BJ (cell line): ENCODE results near the gene NAA80. TPM values are rescaled to one million over a fixed set of nuclear protein-coding genes. Genes with fewer than 3 reads are reported as not detected.

Experiments
- CTCF ChIA-PET: fragments of 350-600 bp; formaldehyde crosslinking; extraction: SDS; loops from one replicate; lab custom pipeline; 2021; ENCODE audit warnings: antibody characterized with exemption, inconsistent platforms; lab: Yijun Ruan, JAX
- POLR2A ChIA-PET: fragments of 300-600 bp; sonication (Branson Sonifier 250); formaldehyde crosslinking; extraction: SDS; loops from one replicate; lab custom pipeline; 2021; ENCODE audit warnings: antibody characterized with exemption; lab: Charles Lee
- DNase-seq: peaks from one replicate; pipeline ENCODE4 v3.0.0-alpha.2; 2011; ENCODE audit warnings: low read depth
- H3K27me3 ChIP-seq: 2 replicates; pipeline ENCODE4 v1.6.0; 2011; ENCODE audit warnings: low read length; ENCODE audit not compliant: control insufficient read depth, insufficient read depth
- H3K36me3 ChIP-seq: 2 replicates; pipeline ENCODE4 v1.5.1; 2011; ENCODE audit warnings: low read length; ENCODE audit not compliant: control insufficient read depth, insufficient read depth
- H3K4me3 ChIP-seq: 2 replicates; pipeline ENCODE4 v1.5.1; 2011; ENCODE audit warnings: low read depth, mild to moderate bottlenecking, control low read depth, low read length
- polyA plus RNA-seq: library from polyadenylated mRNA; depleted of rRNA; stranded (reverse); fragments of >200 nt; gene quantifications from 2 replicates; pipeline ENCODE4 v1.2.3, GENCODE V29; 2011
- TF ChIP-seq, protein P1 (sequence below): IDR thresholded peaks from 2 replicates; pipeline ENCODE4 v1.5.1; 2011; ENCODE audit warnings: low read depth, mild to moderate bottlenecking, control low read depth, inconsistent platforms, low read length, moderate library complexity; ENCODE audit not compliant: insufficient read depth

Gene NAA80
- polyA plus RNA-seq, 1 experiment: 5.8 TPM

DNA sequence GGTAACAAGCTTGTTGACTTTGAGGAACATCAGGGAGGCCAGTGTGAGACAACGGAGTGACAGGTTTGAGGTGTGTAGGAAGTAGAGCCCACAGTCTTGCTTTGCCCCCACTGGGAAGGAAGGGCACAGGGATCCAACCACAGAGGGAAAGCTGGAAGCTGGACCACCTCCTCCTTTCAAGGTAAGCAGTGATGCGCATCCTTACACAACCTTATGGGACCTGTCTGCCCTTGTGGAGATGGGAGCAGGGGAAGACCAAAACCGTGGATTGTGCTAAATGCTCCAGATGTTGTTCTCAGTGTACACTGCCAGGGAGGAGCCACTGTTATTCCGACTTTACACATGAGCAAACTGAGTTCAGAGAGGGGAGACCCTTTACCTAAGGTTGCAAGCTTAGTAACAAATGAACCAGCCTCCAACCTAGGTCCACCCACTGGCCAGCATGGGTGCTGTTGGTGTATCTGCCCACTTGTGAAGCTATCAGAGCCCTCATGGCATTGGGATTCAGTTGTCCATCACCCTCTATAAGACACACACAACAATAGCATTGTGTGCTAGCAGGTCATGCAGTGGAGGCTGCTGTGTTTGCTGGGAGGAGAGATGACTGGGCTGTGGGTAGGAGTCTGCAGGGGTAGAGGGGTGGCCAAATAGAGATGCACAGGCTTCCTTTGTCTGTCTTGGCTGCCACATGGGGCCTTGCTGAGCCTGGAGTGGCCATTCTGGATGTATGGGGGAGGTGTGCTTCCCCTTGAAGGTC is 20.9 kb downstream of the NAA80 start:
- TF ChIP-seq, protein P1, sequence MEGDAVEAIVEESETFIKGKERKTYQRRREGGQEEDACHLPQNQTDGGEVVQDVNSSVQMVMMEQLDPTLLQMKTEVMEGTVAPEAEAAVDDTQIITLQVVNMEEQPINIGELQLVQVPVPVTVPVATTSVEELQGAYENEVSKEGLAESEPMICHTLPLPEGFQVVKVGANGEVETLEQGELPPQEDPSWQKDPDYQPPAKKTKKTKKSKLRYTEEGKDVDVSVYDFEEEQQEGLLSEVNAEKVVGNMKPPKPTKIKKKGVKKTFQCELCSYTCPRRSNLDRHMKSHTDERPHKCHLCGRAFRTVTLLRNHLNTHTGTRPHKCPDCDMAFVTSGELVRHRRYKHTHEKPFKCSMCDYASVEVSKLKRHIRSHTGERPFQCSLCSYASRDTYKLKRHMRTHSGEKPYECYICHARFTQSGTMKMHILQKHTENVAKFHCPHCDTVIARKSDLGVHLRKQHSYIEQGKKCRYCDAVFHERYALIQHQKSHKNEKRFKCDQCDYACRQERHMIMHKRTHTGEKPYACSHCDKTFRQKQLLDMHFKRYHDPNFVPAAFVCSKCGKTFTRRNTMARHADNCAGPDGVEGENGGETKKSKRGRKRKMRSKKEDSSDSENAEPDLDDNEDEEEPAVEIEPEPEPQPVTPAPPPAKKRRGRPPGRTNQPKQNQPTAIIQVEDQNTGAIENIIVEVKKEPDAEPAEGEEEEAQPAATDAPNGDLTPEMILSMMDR: no peak
- POLR2A ChIA-PET: no interaction called here
- H3K27me3 ChIP-seq: no peaks in the 10 kb centered on the region
- DNase-seq: no peak
- CTCF ChIA-PET: interaction anchor here (0.6 to 5.6 kb wide), 8 partner anchors 9 to 336 kb away, joined by 3 to 23 read pairs (median 7); partner anchors contain the start of gene SEMA3B
- H3K36me3 ChIP-seq: peaks cover 30% of the 10 kb centered on the region
- H3K4me3 ChIP-seq: no peak overlapping the region

DNA sequence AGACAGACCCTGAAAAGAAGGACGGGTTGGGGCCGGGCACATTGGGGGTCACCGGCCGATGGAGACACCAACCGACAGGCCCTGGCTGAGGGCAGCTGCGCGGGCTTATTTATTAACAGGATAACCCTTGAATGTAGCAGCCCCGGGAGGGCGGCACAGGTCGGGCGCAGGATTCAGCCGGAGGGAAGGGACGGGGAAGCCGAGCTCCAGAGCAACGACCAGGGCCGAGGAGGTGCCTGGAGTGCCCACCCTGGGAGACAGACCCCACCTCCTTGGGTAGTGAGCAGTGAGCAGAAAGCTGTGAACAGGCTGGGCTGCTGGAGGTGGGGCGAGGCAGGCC is 22.5 kb downstream of the NAA80 start:
- H3K27me3 ChIP-seq: no peaks in the 10 kb centered on the region
- POLR2A ChIA-PET: no interaction called here
- peaks cover 30% of the 10 kb centered on the region for H3K36me3 ChIP-seq
- CTCF ChIA-PET: interaction anchor here (0.9 to 5.6 kb wide), 4 partner anchors 17 to 82 kb away, joined by 4 to 23 read pairs (median 17); no protein-coding TSS in a partner anchor
- TF ChIP-seq, protein P1: no peak
- H3K4me3 ChIP-seq: no peak overlapping the region
- no peak for DNase-seq

DNA sequence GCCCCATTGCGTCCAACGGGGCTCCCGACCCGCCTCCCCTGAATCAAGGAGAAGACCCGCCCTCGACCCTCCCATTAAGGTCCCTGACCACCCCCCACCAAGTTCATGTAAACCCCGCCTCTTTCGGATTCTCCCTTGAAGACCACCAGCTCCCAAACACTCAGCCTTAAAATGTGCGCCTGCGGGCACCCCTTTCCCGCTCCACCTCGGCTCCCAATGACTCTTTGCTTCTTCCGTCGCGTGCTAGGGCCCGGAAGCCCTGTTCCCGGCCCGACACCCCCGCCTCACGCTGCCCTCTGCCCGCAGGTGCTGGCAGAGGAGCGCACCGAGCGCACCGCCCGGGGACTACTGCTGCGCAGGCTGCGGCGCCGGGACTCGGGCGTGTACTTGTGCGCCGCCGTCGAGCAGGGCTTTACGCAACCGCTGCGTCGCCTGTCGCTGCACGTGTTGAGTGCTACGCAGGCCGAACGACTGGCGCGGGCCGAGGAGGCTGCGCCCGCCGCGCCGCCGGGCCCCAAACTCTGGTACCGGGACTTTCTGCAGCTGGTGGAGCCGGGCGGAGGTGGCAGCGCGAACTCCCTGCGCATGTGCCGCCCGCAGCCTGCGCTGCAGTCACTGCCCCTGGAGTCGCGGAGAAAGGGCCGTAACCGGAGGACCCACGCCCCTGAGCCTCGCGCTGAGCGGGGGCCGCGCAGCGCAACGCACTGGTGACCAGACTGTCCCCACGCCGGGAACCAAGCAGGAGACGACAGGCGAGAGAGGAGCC is 23.0 kb downstream of the NAA80 start:
- ChIA-PET CTCF (interaction anchor here (0.9 to 6.0 kb wide), 6 partner anchors 16 to 83 kb away, joined by 4 to 55 read pairs (median 17); partner anchors contain the start of gene GNAT1), POLR2A (no interaction called here)
- Histone ChIP-seq H3K36me3 (peaks cover 30% of the 10 kb centered on the region), H3K27me3 (no peaks in the 10 kb centered on the region), H3K4me3 (no peak overlapping the region)
- no peak for DNase-seq
- TF ChIP-seq, protein P1: no peak

DNA sequence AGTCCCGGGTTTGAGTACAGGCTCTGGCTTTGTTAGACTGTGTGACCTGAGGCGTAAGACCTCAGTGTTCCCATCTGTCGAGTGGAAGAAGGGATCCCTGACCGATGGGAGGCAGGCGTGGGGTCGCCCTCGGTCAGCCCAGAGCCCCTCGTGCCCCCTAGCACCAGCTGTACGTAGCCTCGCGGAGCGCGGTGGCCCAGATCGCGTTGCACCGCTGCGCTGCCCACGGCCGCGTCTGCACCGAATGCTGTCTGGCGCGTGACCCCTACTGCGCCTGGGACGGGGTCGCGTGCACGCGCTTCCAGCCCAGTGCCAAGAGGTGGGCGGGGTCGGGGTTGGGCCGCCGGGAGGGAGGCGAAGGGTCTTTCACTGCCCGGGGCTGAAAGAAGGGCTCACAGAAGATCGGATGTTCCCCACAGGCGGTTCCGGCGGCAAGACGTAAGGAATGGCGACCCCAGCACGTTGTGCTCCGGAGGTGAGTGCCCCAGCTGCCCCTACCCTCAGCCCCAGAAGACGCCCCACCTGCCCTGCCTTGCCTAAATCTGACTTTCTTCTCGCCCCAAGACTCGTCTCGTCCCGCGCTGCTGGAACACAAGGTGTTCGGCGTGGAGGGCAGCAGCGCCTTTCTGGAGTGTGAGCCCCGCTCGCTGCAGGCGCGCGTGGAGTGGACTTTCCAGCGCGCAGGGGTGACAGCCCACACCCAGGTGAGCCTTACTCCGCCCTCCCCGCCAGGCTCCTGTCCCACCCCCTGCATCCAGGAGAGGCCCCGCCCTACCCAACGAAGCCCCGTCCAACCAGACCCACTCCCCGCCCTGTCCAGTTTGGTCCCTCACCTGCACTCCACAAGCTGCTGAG is 23.8 kb downstream of the NAA80 start:
- H3K4me3 ChIP-seq: no peak overlapping the region
- no peaks in the 10 kb centered on the region for H3K27me3 ChIP-seq
- peaks cover 30% of the 10 kb centered on the region for H3K36me3 ChIP-seq
- DNase-seq: no peak
- TF ChIP-seq, protein P1: no peak
- POLR2A ChIA-PET: no interaction called here
- CTCF ChIA-PET: interaction anchor here (1.0 to 6.0 kb wide), 11 partner anchors 8 to 82 kb away, joined by 3 to 55 read pairs (median 4); partner anchors contain the start of gene GNAT1
